Right lobe of liver (tissue), 4 donors: ENCODE data around the gene GADD45G.

Source experiments
- POLR2A ChIP-seq: fragments of 450-650 bp; IDR thresholded peaks from one replicate; pipeline ENCODE4 v1.6.1; 2017; ENCODE audit warnings: antibody characterized with exemption, mild to moderate bottlenecking
- TF ChIP-seq, protein P1 (sequence below), 4 donors: fragments of 200-600 bp in 3 of 4; fragments of 450-650 bp in 1 of 4; IDR thresholded peaks; one replicate each; pipeline versions ENCODE4 v1.5.1 to v1.8.0; 2016 to 2022; ENCODE audit warnings: antibody characterized with exemption in 4 of 4, mild to moderate bottlenecking in 2 of 4
- donor health status: DM: no; HTN: no; CAD: no.
- donor health status: DM: no; HTN: no; CAD: no.
- donor health status: DM: no; HTN: yes; CAD: no.

DNA sequence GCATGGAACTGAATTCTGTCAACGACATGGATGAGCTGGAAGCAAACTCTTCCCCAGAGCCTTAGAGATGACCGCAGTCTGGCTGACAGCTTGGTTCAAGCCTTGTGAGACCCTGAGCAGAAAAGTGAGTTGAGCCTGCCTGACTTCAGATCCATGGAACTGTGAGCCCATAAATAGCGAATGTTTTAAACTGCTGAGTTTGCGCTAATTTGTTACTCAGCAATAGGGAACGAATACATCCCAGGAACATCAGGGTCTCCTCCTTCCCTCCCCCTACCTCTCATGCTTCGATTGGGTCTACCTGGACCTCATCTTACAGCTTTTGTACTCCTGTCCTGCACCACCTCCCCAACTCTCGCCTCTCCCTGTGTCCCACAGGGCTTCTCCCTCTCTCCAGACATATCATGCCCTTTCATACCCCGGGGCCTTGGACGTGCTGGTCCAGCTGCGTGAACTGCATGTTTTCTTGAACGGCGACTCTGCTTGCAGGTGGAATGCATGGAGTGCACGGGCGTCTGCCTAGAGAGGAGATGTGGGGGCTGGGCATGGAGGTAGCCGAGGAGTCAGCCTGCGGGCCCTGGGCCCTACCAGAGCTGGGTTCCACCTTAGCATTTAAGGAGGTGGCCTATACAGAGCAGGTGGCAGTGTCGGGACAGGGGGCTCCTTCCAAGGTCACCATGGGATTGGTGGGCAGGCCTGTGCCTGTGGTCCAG, 7.9 kb downstream of the GADD45G start:
- TF ChIP-seq, protein P1, sequence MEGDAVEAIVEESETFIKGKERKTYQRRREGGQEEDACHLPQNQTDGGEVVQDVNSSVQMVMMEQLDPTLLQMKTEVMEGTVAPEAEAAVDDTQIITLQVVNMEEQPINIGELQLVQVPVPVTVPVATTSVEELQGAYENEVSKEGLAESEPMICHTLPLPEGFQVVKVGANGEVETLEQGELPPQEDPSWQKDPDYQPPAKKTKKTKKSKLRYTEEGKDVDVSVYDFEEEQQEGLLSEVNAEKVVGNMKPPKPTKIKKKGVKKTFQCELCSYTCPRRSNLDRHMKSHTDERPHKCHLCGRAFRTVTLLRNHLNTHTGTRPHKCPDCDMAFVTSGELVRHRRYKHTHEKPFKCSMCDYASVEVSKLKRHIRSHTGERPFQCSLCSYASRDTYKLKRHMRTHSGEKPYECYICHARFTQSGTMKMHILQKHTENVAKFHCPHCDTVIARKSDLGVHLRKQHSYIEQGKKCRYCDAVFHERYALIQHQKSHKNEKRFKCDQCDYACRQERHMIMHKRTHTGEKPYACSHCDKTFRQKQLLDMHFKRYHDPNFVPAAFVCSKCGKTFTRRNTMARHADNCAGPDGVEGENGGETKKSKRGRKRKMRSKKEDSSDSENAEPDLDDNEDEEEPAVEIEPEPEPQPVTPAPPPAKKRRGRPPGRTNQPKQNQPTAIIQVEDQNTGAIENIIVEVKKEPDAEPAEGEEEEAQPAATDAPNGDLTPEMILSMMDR (IDR thresholded peaks at IDR 0.05) = no peak
- no peak for TF ChIP-seq POLR2A
